DMS114 treated with DMSO at 0.1 percent for 48 hours (cell line): ENCODE results near the gene EPHA3.
"Not testable (repeated sequence)": the region's sequence is repeated elsewhere in the genome, so short reads cannot be mapped to it uniquely, and the experiment has no call there.

Experiments
- DNase-seq: peaks from one replicate; lab custom pipeline; 2025; ENCODE audit not compliant: unreplicated experiment; lab: John Stamatoyannopoulos, UW

EPHA3 gene

GRCh38 chr3:89280301-89280700, 172.9 kb downstream of the EPHA3 start:
- DNase-seq, result no peak

GRCh38 chr3:89280822-89281365, 173.5 kb downstream of the EPHA3 start:
- no peak for DNase-seq

- DNase-seq, result no peak
Observed at GRCh38 chr3:89287902-89288508, 180.6 kb downstream of the EPHA3 start.

- DNase-seq, result no peak
Observed at GRCh38 chr3:89289574-89290190, 182.3 kb downstream of the EPHA3 start.

- no peak for DNase-seq
Observed at GRCh38 chr3:89297199-89297598, 189.8 kb downstream of the EPHA3 start.

- no peak for DNase-seq
Observed at GRCh38 chr3:89300526-89300925, 193.1 kb downstream of the EPHA3 start.

- DNase-seq, result no peak
Observed at GRCh38 chr3:89300981-89301380, 193.6 kb downstream of the EPHA3 start.

- DNase-seq, result no peak
Observed at GRCh38 chr3:89303701-89304100, 196.3 kb downstream of the EPHA3 start.

- DNase-seq, result no peak
Observed at GRCh38 chr3:89306540-89306939, 199.1 kb downstream of the EPHA3 start.

- no peak for DNase-seq
Observed at GRCh38 chr3:89311581-89311980, 204.2 kb downstream of the EPHA3 start.

GRCh38 chr3:89312141-89312540, 204.7 kb downstream of the EPHA3 start:
- no peak for DNase-seq

GRCh38 chr3:89314454-89315098, 207.2 kb downstream of the EPHA3 start:
- no peak for DNase-seq

GRCh38 chr3:89315750-89316470, 208.5 kb downstream of the EPHA3 start:
- DNase-seq, result no peak

- no peak for DNase-seq
Observed at GRCh38 chr3:89320186-89320585, 212.8 kb downstream of the EPHA3 start.

- DNase-seq, result no peak
Observed at GRCh38 chr3:89326997-89327396, 219.6 kb downstream of the EPHA3 start.

- no peak for DNase-seq
Observed at GRCh38 chr3:89332386-89332785, 225.0 kb downstream of the EPHA3 start.

- DNase-seq, result no peak
Observed at GRCh38 chr3:89332793-89333192, 225.4 kb downstream of the EPHA3 start.

GRCh38 chr3:89335693-89336092, 228.3 kb downstream of the EPHA3 start:
- DNase-seq, result no peak

- no peak for DNase-seq
Observed at GRCh38 chr3:89340408-89340807, 233.0 kb downstream of the EPHA3 start.

- no peak for DNase-seq
Observed at GRCh38 chr3:89344076-89344475, 236.7 kb downstream of the EPHA3 start.

- DNase-seq, result not testable (repeated sequence)
Observed at GRCh38 chr3:89350935-89351334, 243.5 kb downstream of the EPHA3 start.

- no peak for DNase-seq
Observed at GRCh38 chr3:89353465-89353864, 246.0 kb downstream of the EPHA3 start.
